H1 (cell line): ENCODE results near the gene KRTDAP. TPM values are rescaled to one million over a fixed set of nuclear protein-coding genes. Genes with fewer than 3 reads are reported as not detected.

Experiments used
- CTCF ChIA-PET: fragments of 300-600 bp; sonication (Branson Sonifier 250); formaldehyde crosslinking; loops from one replicate; lab custom pipeline; 2021; ENCODE audit not compliant: partially characterized antibody; lab: Charles Lee
- POLR2A ChIA-PET: fragments of 300-600 bp; sonication (Branson Sonifier 250); formaldehyde crosslinking; loops from one replicate; lab custom pipeline; 2021; ENCODE audit warnings: inconsistent platforms; ENCODE audit not compliant: partially characterized antibody; lab: Charles Lee
- DNase-seq, 2 experiments: peaks; one replicate each; pipeline versions ENCODE4 v3.0.0 to v3.0.0-alpha.2; 2010 to 2022; ENCODE audit warnings: low spot score in 2 of 2, low read depth in 1 of 2, mixed read lengths in 1 of 2
- FAIRE-seq: peaks from 2 replicates; lab custom pipeline; 2011; peaks lifted over from hg19 to GRCh38; lab: Jason Lieb, UNC
- H2AFZ ChIP-seq: 2 replicates; pipeline ENCODE4 v1.8.1; 2012; ENCODE audit warnings: low read length, inconsistent platforms
- H2AK5ac ChIP-seq: 2 replicates; pipeline ENCODE4 v1.6.1; 2013; ENCODE audit warnings: low read depth, low read length
- H2BK120ac ChIP-seq: replicated peaks from 2 replicates; pipeline ENCODE3; 2013; ENCODE audit warnings: low read depth, low read length, inconsistent platforms
- H2BK12ac ChIP-seq: 2 replicates; pipeline ENCODE4 v1.6.1; 2013; ENCODE audit warnings: low read depth, low read length
- H2BK15ac ChIP-seq: 2 replicates; pipeline ENCODE4 v1.6.1; 2013; ENCODE audit warnings: low read length
- H2BK20ac ChIP-seq: 2 replicates; pipeline ENCODE4 v1.6.1; 2013; ENCODE audit warnings: low read length
- H2BK5ac ChIP-seq: 2 replicates; pipeline ENCODE4 v1.6.1; 2013; ENCODE audit warnings: low read depth, low read length
- H3K14ac ChIP-seq: 2 replicates; pipeline ENCODE4 v1.6.1; 2013; ENCODE audit warnings: inconsistent platforms; ENCODE audit not compliant: insufficient read length
- H3K18ac ChIP-seq: 2 replicates; pipeline ENCODE4 v1.6.1; 2013; ENCODE audit warnings: low read length; ENCODE audit errors: extremely low read depth
- H3K23ac ChIP-seq: 2 replicates; pipeline ENCODE4 v1.6.1; 2013; ENCODE audit warnings: inconsistent platforms; ENCODE audit not compliant: insufficient read length
- H3K23me2 ChIP-seq: 2 replicates; pipeline ENCODE4 v1.6.1; 2013; ENCODE audit warnings: low read depth, low read length
- H3K27ac ChIP-seq: 2 replicates; pipeline ENCODE4 v1.6.1; 2011; ENCODE audit warnings: low read depth, low read length, inconsistent platforms
- H3K27me3 ChIP-seq, 4 experiments: replicated peaks in 1 of 4; 1 replicate in 1 of 4; 2 replicates in 3 of 4; pipeline versions ENCODE4 v1.6.1 to v1.8.1; 2011 to 2013; ENCODE audit warnings: low read length in 3 of 4, mild to moderate bottlenecking in 3 of 4, inconsistent platforms in 2 of 4, mixed read lengths in 2 of 4, moderate library complexity in 1 of 4; ENCODE audit not compliant: control insufficient read depth in 3 of 4, insufficient read depth in 3 of 4; ENCODE audit errors: extremely low read depth in 1 of 4
- H3K36me3 ChIP-seq, 4 experiments: 2 replicates each; pipeline versions ENCODE4 v1.6.1 to v1.8.1; 2011 to 2013; ENCODE audit warnings: mild to moderate bottlenecking in 4 of 4, low read length in 3 of 4, moderate library complexity in 2 of 4, control low read depth in 1 of 4, inconsistent platforms in 1 of 4; ENCODE audit not compliant: insufficient read depth in 4 of 4, control insufficient read depth in 2 of 4
- H3K4ac ChIP-seq: replicated peaks from 2 replicates; pipeline ENCODE3; 2013; ENCODE audit warnings: low read length, low read depth, mixed read lengths, inconsistent platforms; ENCODE audit not compliant: insufficient read length
- H3K4me1 ChIP-seq, 4 experiments: replicated peaks in 1 of 4; 1 replicate in 1 of 4; 2 replicates in 3 of 4; pipeline versions ENCODE4 v1.6.1 to v1.8.1; 2011 to 2013; ENCODE audit warnings: low read length in 3 of 4, inconsistent platforms in 2 of 4, mixed read lengths in 1 of 4; ENCODE audit not compliant: insufficient read depth in 4 of 4, control insufficient read depth in 3 of 4
- H3K4me2 ChIP-seq, 2 experiments: 2 replicates each; pipeline versions ENCODE4 v1.6.1 to v1.8.1; 2011 to 2013; ENCODE audit warnings: low read depth in 2 of 2, low read length in 2 of 2, control low read depth in 1 of 2, inconsistent platforms in 1 of 2, mild to moderate bottlenecking in 1 of 2; ENCODE audit not compliant: insufficient read depth in 1 of 2
- H3K4me3 ChIP-seq, 4 experiments: fragments of 200-600, 300-600 bp in 1 of 4; sonication (generic), shearing (Covaris generic), sonication (Bioruptor Twin) in 1 of 4; 2 replicates each; pipeline versions ENCODE4 v1.5.1 to v1.8.1; 2011 to 2016; ENCODE audit warnings: low read length in 4 of 4, low read depth in 3 of 4, control low read depth in 2 of 4, inconsistent platforms in 2 of 4, mild to moderate bottlenecking in 2 of 4, mixed read lengths in 1 of 4, moderate library complexity in 1 of 4; ENCODE audit not compliant: insufficient read depth in 2 of 4; ENCODE audit errors: extremely low read depth in 1 of 4
- H3K56ac ChIP-seq: replicated peaks from 2 replicates; pipeline ENCODE3; 2013; ENCODE audit warnings: low read depth, mild to moderate bottlenecking, mixed read lengths, low read length, inconsistent platforms; ENCODE audit not compliant: insufficient read length
- H3K79me1 ChIP-seq: 2 replicates; pipeline ENCODE4 v1.6.1; 2013; ENCODE audit warnings: low read depth, low read length, control low read depth
- H3K79me2 ChIP-seq, 2 experiments: 2 replicates each; pipeline versions ENCODE4 v1.6.1 to v1.8.1; 2012 to 2013; ENCODE audit warnings: low read length in 2 of 2, mild to moderate bottlenecking in 2 of 2, inconsistent platforms in 1 of 2; ENCODE audit not compliant: insufficient read depth in 2 of 2, control insufficient read depth in 1 of 2
- H3K9ac ChIP-seq, 4 experiments: replicated peaks in 1 of 4; 1 replicate in 1 of 4; 2 replicates in 3 of 4; pipeline versions ENCODE4 v1.6.1 to v1.8.1; 2011 to 2013; ENCODE audit warnings: low read depth in 3 of 4, low read length in 3 of 4, control low read depth in 2 of 4, mild to moderate bottlenecking in 2 of 4, moderate library complexity in 2 of 4, inconsistent platforms in 1 of 4; ENCODE audit errors: extremely low read depth in 1 of 4
- H3K9me3 ChIP-seq, 2 experiments: 2 replicates each; pipeline versions ENCODE4 v1.6.1 to v1.8.1; 2012 to 2013; ENCODE audit warnings: mild to moderate bottlenecking in 2 of 2, moderate library complexity in 2 of 2, control low read depth in 1 of 2, inconsistent platforms in 1 of 2, low read depth in 1 of 2, low read length in 1 of 2, mixed read lengths in 1 of 2; ENCODE audit not compliant: insufficient read depth in 2 of 2
- H4K20me1 ChIP-seq, 2 experiments: replicated peaks in 1 of 2; 2 replicates each; pipeline versions ENCODE3 to v1.8.1; 2011 to 2013; ENCODE audit warnings: inconsistent platforms in 2 of 2, low read length in 2 of 2, mild to moderate bottlenecking in 1 of 2; ENCODE audit not compliant: insufficient read depth in 2 of 2, control insufficient read depth in 1 of 2
- H4K5ac ChIP-seq: 2 replicates; pipeline ENCODE4 v1.6.1; 2013; ENCODE audit warnings: low read length, low read depth, mixed read lengths, inconsistent platforms; ENCODE audit not compliant: insufficient read length
- H4K8ac ChIP-seq: 2 replicates; pipeline ENCODE4 v1.8.0; 2013; ENCODE audit warnings: mild to moderate bottlenecking, moderate library complexity, low read length, inconsistent platforms; ENCODE audit not compliant: insufficient read depth; ENCODE audit errors: extremely low read depth
- H4K91ac ChIP-seq: replicated peaks from 2 replicates; pipeline ENCODE3; 2013; ENCODE audit warnings: low read length, mixed read lengths, inconsistent platforms; ENCODE audit not compliant: insufficient read length
- BCL11A ChIP-seq, 2 experiments: IDR thresholded peaks; one replicate each; pipeline ENCODE4 v1.6.1; 2011; ENCODE audit warnings: low read depth in 2 of 2, low read length in 2 of 2, mild to moderate bottlenecking in 2 of 2
- KDM1A ChIP-seq: fragments of 200-600, 300-600 bp; sonication (generic); IDR thresholded peaks from 2 replicates; pipeline ENCODE4 v1.7.1; 2016; ENCODE audit warnings: mild to moderate bottlenecking, low read length, borderline replicate concordance
- KDM5A ChIP-seq: fragments of 200-600 bp; IDR thresholded peaks from 2 replicates; pipeline ENCODE4 v1.7.1; 2012; ENCODE audit warnings: mild to moderate bottlenecking, low read length, inconsistent platforms, mixed read lengths
- MAFK ChIP-seq: IDR thresholded peaks from 2 replicates; pipeline ENCODE4 v1.6.1; 2012; ENCODE audit warnings: low read depth, mild to moderate bottlenecking, improper control_type of control experiment, low read length
- PHF8 ChIP-seq: fragments of 200-600 bp; sonication (generic); conservative IDR thresholded peaks from 2 replicates; pipeline ENCODE4 v1.7.1; 2012; ENCODE audit warnings: low read depth, mild to moderate bottlenecking, inconsistent platforms, low read length, moderate library complexity
- POU5F1 ChIP-seq: IDR thresholded peaks from 2 replicates; pipeline ENCODE4 v1.6.1; 2011; ENCODE audit warnings: low read depth, mild to moderate bottlenecking, low read length, moderate library complexity
- RXRA ChIP-seq: IDR thresholded peaks from 2 replicates; pipeline ENCODE4 v1.6.1; 2011; ENCODE audit warnings: low read depth, mild to moderate bottlenecking, low read length, moderate library complexity; ENCODE audit not compliant: insufficient read depth
- WGBS, 2 experiments: shearing (Covaris generic) in 1 of 2; methylation state at CpG; one replicate each; pipeline versions ENCODE4 v1.1.6 to v1.1.7; 2013 to 2015; ENCODE audit warnings: low lambda C conversion rate in 2 of 2, mixed read lengths in 2 of 2, inconsistent platforms in 1 of 2, low coverage in 1 of 2, missing lambda C conversion rate in 1 of 2; ENCODE audit not compliant: insufficient replicate concordance in 2 of 2, insufficient coverage in 1 of 2, insufficient read length in 1 of 2; ENCODE audit errors: extremely low coverage in 1 of 2, missing lambda C conversion rate in 1 of 2; 5-methylcytosine and 5-hydroxymethylcytosine counted together
- polyA plus RNA-seq, 7 experiments: library from polyadenylated mRNA; depleted of rRNA in 3 of 7; stranded (reverse) in 5 of 7; unstranded in 2 of 7; fragments of >200 nt in 5 of 7; fragments of 200-250 nt in 2 of 7; gene quantifications; 1 replicate in 5 of 7; 2 replicates in 1 of 7; 4 replicates in 1 of 7; pipeline versions ENCODE4 v1.2.1 to v1.2.3, GENCODE V29; 2011 to 2013; ENCODE audit warnings: missing spikeins in 2 of 7, mixed read lengths in 2 of 7
- total RNA-seq: library from RNA; stranded (reverse); fragmentation: NEBNext Ultra II Directional; extraction: Animal tissue kit (Norgen Biotek cat#: 25700); gene quantifications from 2 replicates; pipeline ENCODE4 v1.2.1, GENCODE V29; 2021

Gene KRTDAP
- total and polyA plus RNA-seq, 2 of the 8 experiments (the other 6 are each of a cell fraction or from before 2014, with no cell fraction given): 0.69 to 0.88 TPM

DNA sequence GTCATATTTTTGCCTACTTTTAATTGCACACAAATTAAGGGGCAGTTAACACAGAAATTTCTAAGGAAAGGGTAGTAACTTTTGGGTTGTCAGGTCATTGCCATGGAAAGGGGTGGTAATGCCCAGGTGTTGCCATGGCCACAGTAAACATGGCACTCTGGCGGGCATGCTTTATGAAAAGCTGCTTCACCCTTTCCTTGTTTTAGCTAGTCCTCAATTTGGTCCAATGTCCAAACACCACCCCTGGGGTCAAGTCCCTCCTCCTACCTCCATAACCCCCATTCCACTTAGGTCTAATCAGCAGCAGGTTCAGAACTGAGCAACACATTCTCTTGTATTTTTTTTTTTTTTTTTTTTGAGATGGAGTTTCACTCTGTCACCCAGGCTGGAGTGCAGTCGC lies 35.6 kb downstream of the KRTDAP start:
- TF ChIP-seq PHF8 (no peak), KDM1A (no peak), MAFK (no peak), KDM5A (no peak), BCL11A (IDR thresholded peaks at IDR 0.05; ENCODE audit: low read depth in 2 of 2, low read length in 2 of 2) (no peak), POU5F1 (no peak), RXRA (no peak)
- CTCF ChIA-PET: interaction anchor here (1.0 to 3.0 kb wide), 5 partner anchors 13 to 613 kb away, joined by 3 to 13 read pairs (median 3); no protein-coding TSS in a partner anchor

More for the DNA sequence above, 35.6 kb downstream of the KRTDAP start:
- H3K9me3 ChIP-seq: no peaks in the 10 kb centered on the region
- no peaks in the 10 kb centered on the region for H3K79me2 ChIP-seq
- no peak overlapping the region for H2BK12ac ChIP-seq
- no peaks in the 10 kb centered on the region for H3K4me1 ChIP-seq
- no peak overlapping the region for H3K4ac ChIP-seq
- no peak for DNase-seq
- H3K27ac ChIP-seq: no peak overlapping the region
- H3K18ac ChIP-seq: no peak overlapping the region
- H2AK5ac ChIP-seq: no peak overlapping the region
- no peak overlapping the region for H3K4me3 ChIP-seq
- no peak overlapping the region for H3K4me2 ChIP-seq
- no peak overlapping the region for H4K91ac ChIP-seq
- no peaks in the 10 kb centered on the region for H3K79me1 ChIP-seq
- no peak overlapping the region for H3K56ac ChIP-seq
- no peak overlapping the region for H3K9ac ChIP-seq
- no peaks in the 10 kb centered on the region for H3K36me3 ChIP-seq
- H2BK15ac ChIP-seq: no peak overlapping the region
- H4K5ac ChIP-seq: no peak overlapping the region
- no peak overlapping the region for H3K23ac ChIP-seq
- WGBS, 2 experiments: 83% methylated on average over 2 of the region's 2 CpGs; no CpG with 5 or more reads in 1 of the 2 experiments
- no peak overlapping the region; the same call in 1 of the 2 replicates for H4K8ac ChIP-seq
- H2AFZ ChIP-seq: no peak overlapping the region
- H3K27me3 ChIP-seq: no peaks in the 10 kb centered on the region
- H4K20me1 ChIP-seq: no peaks in the 10 kb centered on the region
- FAIRE-seq: no peak
- POLR2A ChIA-PET: no interaction called here
- no peak overlapping the region for H3K14ac ChIP-seq
- H3K23me2 ChIP-seq: peaks cover 1% of the 10 kb centered on the region; the same call in 1 of the 2 replicates
- no peak overlapping the region for H2BK20ac ChIP-seq
- no peak overlapping the region for H2BK120ac ChIP-seq
- no peak overlapping the region for H2BK5ac ChIP-seq
